Muscle of back (tissue), 11 donors: ENCODE data around the gene BROX. TPM values are rescaled to one million over a fixed set of nuclear protein-coding genes. Genes with fewer than 3 reads are reported as not detected.
A peak's percentile ranks its signal among the peaks of the same experiment; 100 is the strongest.
"Not testable (repeated sequence)": the region's sequence is repeated elsewhere in the genome, so short reads cannot be mapped to it uniquely, and the experiment has no call there.

Source experiments
- DNase-seq, 3 donors: peaks; one replicate each; pipeline versions ENCODE4 v3.0.0 to v3.0.0-alpha.2; 2013
- polyA plus RNA-seq, 10 donors: library from polyadenylated mRNA; unstranded; fragments of 120-200 nt; gene quantifications; one replicate each; pipeline ENCODE4 v1.2.1, GENCODE V29; 2013; ENCODE audit not compliant: insufficient read length in 10 of 10

The BROX gene
- polyA plus RNA-seq, 10 donors: 18.2 to 30.5 (median 24.4) TPM

DNA sequence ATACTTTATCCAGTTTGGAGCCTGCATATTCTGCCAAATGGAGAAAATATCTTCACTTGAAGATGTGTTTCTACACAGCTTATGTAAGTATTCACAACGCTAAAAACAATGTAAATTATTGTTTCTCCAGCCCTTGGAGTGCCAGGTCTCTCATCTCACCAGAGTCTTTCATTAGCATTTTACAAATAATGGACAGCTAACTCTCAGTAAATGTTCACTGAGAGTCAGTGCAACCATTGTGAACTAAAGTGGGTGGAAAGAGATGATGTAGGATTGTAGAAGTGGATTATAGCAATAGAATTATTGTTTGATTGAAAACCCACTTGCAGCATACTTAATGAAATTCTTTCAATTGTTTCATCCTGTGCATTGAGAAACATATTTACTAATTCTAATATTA, 16.4 kb downstream of the BROX start:
- DNase-seq: no peak

DNA sequence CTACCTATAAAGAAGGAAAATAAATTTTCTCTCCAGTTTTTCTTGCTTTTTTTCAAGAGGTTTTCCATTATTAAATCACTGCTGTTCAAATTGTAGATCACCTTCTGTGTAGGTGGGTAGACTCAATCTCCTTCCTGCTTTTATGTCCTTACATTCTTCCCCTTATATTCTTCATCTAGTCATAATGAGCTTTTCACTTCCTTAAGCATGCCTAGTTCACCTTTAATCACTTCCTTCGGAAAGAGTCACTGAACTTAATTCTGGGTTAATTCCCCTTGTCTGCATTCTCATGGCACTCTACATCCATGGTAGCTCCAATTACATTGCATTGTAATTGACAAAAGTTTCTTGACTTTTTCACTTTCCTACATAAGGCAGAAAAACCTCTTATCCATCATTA, 18.5 kb downstream of the BROX start:
- DNase-seq: no peak

DNA sequence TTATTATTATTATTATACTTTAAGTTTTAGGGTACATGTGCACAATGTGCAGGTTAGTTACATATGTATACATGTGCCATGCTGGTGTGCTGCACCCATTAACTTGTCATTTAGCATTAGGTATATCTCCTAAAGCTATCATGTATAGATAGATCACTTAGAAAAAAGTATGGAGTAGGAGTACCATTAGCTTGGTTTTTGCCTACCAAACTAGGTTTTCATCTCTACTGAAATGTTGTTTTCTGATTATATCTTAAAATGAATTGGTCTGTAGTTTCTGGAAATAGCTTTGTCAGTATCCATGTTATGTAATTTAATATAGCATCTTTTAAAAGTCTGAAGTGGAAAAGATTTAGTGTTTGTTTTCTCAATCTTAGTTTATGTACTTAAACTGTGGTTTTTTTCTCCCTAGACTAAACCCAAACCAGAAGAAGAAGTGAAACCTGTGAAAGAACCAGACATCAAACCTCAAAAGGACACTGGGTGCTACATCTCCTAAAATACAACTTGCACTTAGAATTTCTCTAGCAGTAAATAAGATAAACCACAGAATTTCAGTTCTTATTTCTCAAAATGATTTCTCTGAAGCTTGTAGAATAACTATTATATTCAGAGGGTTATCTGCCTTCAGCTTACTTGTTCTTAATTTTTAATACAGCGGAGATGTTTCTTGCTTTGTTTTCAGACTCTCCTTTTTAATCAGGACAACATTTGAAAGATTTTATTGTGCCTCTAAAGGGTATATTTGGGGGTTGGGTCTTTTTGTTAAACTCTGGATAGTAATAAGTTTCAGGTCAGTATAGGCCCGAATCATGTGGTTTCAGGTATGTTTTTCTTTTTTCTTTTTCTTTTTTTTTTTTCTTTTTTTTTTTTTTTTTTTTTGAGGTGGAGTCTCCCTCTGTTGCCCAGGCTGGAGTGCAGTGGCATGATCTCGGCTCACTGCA, 20.1 kb downstream of the BROX start:
- DNase-seq: no peak

DNA sequence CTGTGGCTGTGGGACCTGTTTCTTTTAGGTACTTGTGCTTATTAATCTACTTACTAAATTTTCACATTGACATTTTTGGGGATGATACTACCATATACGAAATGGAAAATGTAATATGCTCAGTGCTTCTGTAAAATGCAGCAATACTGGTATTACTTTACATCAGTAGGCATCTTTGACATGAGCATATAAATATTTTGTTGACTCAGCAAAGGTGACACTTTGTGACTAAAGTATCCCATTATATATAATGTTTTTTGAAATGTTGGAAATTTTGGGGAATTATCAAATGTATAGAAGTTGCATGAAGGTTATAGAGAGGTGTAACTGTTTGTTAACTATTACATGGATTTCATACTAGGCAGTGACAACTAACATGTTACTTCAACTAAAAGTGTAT, 22.4 kb downstream of the BROX start:
- DNase-seq: no peak

DNA sequence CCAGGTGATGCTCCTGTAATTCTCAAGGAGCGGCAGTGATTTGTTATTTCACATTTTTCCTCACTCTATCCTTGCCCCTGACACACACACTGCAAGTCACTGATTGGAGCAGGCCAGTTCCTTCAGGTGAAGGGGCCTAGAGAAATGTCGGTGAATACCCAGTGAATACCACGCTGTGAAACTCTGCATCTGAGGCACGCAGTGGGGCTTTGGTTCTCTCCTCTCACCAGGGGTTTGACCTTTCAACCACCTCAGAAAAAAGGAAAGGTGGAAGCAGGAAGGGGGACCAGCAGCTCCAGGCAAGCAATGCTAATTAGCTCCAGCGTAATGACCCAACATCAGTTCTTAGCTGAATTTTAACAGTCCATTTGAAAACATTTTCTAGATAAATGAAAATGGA, 24.1 kb downstream of the BROX start:
- DNase-seq: no peak

DNA sequence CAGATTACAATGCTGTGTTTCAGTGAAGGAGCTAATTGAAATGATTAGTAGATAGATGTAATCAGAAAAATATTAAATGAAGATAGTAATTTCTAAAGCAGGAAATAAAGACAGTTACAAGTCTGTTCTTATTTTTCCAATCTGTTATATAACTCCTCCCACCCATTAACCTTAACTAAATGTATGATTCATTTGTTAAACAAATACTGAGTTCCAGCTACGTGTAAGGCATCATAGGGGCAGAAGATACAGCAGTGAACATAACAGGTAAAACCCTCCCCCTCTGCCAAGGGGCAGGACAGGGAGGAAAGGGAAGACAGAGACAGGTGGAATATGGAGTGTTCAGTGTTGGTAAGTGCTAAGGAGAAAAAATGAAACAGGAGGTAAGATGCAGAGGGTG, 24.6 kb downstream of the BROX start, which contains the start of gene FAM177B:
Gene FAM177B (plus strand): TSS at position 231 of the 400 bp plus-strand sequence. CDS start 9,344 bp downstream, outside the sequence.
- DNase-seq: no peak

DNA sequence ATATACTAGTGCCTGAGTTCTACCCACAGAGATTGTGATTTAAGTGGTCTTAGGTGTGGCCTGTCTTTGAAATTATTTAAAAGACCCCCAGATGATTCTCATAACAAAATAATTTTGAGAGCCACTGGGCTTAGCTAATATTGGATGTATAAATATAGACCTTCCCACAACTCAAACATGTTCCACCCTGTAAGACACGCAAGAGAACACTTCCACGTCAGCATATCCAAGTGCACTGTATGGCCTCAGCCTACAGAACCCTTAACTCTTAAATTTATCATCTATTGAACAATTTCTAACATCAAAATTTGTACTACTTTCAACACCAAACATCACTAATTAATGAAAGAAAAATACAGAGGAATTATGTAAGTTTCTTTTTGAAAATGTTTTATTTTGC, 27.1 kb downstream of the BROX start:
- DNase-seq: no peak

DNA sequence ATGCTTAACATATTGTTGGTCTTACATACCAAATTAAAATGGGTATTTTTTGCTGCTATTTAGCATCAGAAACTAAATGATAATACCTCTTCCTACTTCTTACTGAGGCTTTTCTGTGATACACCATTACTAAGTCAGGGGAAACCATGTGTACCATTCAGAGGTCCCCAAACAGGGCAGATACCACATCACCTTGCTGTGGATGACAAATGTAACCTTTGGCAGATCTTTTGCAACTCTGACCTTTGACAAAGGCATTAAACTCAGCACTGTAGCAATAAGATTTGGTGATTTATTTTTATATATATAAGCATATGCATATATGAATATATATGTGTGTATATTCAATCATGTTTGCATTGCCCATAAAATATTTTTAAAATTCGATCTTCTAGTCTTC, 27.6 kb downstream of the BROX start:
- no peak for DNase-seq

DNA sequence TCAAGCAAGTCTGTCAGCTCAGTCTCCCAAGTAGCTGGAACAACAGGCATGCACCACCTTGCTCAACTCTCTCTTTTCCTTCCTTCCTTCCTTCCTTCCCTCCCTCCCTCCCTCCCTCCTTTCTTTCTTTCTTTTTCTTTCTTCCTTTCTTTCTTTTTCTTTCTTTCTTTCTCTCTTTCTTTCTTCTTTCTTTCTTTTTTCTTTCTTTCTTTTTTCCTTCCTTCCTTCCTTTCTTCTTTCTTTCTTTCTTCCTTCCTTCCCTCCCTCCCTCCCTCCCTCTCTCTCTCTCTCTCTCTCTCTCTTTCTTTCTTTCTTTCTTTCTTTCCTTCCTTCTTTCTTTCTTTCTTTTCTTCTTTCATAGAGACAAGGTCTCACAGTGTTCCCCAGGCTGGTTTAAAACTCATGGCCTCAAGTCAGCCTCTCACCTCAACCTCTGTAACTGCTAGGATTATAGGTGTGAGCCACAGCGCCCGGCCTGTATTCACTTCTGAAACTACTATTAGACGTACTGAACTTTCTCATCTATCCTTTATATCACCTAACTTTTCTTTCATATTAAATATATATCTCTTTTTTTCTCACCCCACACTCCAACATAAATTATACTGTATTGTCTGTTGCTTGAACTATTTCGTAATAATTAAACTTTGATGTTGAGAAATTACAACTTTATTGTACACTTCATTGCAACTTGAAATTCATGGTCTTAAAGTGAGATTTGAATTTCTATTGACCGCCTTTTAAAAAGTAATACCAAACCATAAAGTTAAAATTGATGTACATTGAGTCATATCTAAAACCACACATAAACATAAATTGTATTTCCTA, 29.5 kb downstream of the BROX start:
- DNase-seq: not testable (repeated sequence)

DNA sequence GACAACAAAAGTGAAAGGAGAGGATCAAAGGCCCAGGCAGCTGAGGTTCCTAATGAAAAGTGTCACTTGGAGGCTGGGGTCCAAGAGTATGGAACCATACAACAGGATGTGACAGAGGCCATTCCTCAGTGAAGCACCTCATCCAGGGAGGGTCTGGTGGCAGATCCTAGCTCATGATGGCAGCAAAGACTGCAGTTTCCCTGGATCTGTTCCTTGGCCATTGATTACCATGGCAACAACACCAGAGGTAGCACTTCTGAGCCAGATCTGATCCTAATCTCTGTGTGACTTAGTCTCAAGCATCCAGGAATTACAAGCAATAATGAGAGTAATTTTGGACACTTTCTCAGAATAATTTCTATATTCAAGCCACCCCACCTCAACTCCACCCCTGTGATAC, 37.6 kb downstream of the BROX start:
- no peak for DNase-seq

DNA sequence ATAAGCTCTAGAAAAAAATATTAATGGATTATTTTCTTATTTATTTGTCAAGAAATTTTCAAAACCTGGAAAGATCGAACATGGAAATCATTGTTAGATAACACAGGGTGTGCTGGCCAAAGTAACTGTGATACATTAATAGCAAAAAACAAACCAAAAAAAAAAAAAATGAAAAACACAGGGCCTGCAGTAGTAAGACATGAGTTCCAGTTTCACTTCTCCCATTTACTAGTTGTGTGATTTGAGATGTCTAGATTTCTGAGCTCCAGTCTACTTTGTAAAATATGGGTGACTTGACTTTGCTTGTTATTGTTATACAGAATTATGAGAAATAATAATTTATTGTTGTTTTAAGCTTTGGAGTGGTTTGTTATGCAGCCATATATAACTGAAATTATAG, 38.3 kb downstream of the BROX start:
- no peak for DNase-seq

DNA sequence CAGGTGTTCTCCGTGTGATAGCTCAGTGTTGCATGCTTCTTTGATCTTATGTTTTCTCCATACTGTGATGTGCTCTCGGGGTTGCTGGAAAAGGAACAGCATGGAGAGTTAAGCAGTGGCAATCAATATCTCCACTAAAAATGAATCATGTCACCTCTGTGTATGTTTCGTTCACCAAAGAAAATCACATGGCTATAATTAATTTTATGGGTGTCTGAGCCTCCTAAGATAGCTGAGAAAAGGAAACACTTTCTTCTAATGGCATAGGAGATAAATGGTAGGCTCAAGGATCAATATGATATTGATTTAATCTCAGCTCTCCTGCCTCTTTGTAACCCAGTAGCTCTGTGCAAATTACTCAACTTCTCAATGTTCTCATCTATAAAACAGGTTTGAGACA, 38.9 kb downstream of the BROX start:
- no peak for DNase-seq

DNA sequence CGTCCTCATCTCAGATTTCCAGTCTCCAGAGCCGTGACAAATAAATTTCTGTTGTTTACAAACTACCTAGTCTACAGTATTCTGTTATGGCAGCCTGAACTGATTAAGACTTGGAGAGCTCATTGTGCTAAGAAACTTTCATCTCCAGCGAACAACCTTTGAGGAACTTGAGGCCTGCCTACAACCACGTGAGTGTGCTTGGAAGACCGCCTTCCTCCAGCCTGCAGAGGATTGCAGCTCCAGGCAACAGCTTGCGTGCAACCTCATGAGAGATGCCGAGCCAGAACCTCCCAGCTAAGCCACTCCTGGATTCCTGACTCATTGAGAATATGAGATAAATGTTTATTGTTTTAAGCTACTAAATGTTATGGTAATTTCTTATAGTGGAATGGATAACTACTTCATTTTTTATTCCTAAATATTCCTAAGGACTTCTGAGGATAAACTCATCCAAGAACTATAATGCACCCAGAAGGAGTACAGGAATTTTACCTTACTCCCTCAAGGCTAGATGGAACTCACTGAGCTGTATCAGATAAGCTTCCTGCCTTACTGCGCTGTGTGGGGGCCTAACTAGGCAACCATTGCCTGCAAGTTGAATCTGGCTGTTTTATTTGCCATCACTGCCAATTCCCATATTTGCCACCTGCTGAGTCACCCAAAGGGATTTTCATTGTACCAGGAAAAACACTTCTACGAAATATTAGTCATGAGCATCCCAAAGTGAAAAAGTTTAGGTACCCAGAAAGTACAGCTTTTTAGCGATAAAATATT, 42.2 kb downstream of the BROX start:
- DNase-seq: peak; percentile 70 to 85 (median 83)

DNA sequence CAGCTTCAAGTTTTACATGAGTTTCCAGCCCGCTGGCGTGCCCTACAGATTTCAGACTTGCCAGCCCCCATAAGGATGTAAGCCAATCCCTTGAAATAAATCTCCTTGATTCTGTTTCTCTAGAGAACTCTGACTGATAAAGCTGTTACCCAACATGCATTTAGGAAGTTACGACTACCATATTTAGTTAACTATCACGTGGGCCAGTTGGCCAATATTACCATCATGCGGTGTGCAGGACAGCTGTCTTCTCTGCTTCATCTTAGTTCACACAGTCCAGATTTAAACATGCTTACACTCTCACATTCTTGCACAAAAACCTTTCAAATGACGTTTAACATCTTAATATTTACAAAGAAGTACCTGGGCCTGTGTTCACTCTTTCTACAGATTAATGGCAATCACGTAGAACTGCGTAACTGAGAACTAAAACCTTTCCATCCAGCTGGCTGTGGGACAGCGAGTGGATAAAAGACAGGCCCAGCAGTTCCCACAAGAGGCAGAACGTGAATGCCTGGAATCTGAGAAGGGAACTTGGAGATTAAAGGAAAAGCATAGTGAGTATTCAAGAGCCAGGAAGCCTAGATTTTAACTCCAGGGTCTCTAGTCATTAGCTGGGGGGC, 45.4 kb downstream of the BROX start:
- DNase-seq: peak; percentile 61 to 80 (median 62)

DNA sequence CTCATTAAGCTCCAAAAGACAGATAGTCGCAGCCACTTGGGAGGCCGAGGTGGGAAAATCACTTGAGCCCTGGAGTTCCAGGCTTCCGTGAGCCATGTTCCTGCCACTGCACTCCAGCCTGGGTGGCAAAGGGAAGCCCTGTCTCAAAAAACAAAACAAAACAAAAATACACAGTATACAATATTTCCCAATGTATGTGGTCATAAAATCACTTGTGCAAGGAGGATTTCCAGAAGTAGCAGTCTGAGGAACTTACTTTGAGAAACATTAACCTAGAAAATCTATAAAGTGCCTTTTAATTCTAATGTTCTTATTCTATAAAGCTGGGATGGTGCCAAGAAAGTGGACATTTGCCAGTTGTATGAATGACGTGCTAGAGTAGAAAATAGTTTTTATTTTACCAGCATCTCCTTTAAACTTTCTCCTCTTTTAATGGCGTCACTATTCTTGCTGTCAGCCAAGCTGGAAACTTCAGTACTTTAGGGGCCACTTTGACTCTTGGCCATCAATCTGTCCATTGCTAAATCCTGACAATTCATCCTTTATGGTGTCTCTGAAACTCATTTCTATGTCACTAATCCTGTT, 47.2 kb downstream of the BROX start:
- DNase-seq: peak in 1 of 3 donors; percentile 44

DNA sequence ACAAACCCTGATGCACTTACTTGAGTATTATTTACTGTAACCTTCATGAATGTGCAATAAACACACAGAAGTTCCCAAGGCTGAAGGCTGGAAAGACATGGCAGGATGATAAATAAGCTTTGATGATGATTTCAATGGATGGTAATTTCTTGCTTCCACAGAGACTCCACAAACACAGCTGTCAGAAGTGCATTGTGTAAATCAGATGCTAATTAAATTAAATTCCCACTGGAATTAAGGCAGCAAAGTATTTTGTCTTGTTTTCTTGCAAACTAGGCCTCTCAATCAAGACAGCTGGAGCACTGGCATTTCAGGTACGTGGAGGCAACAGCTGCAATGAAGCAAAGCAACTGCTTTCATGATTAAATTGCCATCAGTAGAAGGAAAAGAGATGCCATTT, 48.7 kb downstream of the BROX start:
- DNase-seq: peak in 1 of 3 donors; percentile 21

DNA sequence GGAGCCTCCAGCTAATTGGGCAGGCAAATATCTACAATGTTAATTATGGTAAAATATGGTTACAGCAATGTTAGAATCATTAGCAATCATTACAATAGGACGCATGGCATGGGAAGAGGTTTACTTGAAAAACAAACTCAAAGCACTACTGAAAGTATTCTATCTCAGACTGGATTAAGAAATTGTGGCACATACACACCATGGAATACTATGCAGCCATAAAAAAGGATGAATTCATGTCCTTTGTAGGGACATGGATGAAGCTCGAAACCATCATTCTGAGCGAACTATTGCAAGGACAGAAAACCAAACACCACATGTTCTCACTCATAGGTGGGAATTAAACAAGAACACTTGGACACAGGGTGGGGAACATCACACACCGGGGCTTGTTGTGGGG, 49.8 kb downstream of the BROX start:
- not testable (repeated sequence) for DNase-seq

DNA sequence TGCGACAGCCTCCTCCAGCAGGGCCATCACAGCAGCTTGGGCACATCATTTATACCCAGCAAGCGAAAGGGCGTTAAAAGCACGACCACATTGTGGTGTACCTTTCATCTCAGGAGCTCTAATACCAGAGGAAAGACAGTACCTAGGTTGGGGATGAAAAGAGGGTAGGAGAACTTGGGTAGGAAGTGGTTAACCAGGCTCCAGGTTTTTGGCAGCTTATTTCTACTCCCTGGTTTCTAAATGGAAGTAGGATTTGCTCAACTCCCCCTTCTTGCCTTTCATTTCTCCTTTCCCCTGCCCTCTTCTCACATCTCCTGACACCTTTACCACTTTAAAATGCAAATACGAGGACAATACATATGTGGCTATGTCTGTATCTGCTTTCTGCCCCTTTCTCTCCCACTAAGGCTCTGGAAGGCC, 54.8 kb downstream of the BROX start:
- no peak for DNase-seq

DNA sequence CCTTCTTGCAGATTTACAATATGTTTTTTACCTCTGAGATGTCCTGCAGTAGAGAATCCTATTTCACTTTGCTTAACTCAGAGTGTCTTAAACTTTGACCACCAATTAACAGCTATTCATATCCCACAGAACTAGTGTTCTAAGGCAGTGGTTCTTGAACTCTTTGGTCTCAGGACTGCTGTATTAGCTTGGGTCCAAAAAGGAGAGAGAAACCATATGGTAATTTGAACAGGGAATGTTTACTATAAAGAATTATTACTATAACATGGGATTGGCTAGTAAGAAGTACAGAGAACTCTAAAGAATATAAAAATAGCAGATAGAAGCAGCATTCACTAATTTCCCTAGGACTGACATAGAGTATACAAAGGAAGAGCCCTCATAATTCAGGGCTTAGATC, 56.2 kb downstream of the BROX start:
- no peak for DNase-seq

DNA sequence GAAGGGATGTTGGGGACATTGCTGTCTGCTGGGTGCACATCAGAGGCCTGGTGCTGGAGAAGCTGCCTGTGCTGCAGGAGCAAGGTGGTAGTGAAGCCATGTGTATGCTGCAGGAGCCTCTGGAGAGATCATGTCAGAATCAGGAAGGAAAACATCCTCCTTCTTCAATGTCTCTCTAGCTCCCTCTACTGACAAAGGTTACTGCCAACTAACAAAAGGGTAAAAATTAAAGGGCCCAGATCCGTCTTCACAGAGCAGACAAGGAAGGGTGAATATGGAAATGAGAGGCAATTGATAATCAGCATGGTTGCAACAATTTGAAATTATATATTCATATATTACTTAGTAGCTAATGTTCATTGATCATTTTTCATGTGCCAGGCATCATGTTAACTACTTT, 56.8 kb downstream of the BROX start:
- DNase-seq: no peak
